ENCODE data around the gene NDUFAF8. TPM values are rescaled to one million over a fixed set of nuclear protein-coding genes. Genes with fewer than 3 reads are reported as not detected.

The NDUFAF8 gene
- total RNA-seq, 1 experiment from 2014 or later = 65.0 TPM

- H3K4me1 Mint-ChIP-seq (ENCODE audit: low read depth, unreplicated experiment) = no peaks in the 10 kb centered on the region
- CTCF ChIA-PET = interaction anchor here (0.7 kb wide), 1 partner anchor 15 kb away, joined by 3 read pairs; no protein-coding TSS in a partner anchor
- Histone ChIP-seq H3K4me1 (no peaks in the 10 kb centered on the region), H3K4me3 (ENCODE audit: low read depth, low read length) (no peak overlapping the region), H3K27me3 (replicated peaks; ENCODE audit: control insufficient read depth, insufficient read depth, low read length) (no peaks in the 10 kb centered on the region), H3K36me3 (ENCODE audit: control insufficient read depth, insufficient read depth, low read length) (peaks cover 5% of the 10 kb centered on the region), H3K9me3 (no peaks in the 10 kb centered on the region)
- POLR2A ChIA-PET = no interaction called here
- H3K27ac Mint-ChIP-seq (ENCODE audit: unreplicated experiment) = no peak overlapping the region
- TF ChIP-seq, protein P1, sequence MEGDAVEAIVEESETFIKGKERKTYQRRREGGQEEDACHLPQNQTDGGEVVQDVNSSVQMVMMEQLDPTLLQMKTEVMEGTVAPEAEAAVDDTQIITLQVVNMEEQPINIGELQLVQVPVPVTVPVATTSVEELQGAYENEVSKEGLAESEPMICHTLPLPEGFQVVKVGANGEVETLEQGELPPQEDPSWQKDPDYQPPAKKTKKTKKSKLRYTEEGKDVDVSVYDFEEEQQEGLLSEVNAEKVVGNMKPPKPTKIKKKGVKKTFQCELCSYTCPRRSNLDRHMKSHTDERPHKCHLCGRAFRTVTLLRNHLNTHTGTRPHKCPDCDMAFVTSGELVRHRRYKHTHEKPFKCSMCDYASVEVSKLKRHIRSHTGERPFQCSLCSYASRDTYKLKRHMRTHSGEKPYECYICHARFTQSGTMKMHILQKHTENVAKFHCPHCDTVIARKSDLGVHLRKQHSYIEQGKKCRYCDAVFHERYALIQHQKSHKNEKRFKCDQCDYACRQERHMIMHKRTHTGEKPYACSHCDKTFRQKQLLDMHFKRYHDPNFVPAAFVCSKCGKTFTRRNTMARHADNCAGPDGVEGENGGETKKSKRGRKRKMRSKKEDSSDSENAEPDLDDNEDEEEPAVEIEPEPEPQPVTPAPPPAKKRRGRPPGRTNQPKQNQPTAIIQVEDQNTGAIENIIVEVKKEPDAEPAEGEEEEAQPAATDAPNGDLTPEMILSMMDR (IDR thresholded peaks at IDR 0.05; ENCODE audit: insufficient read depth in 1 of 2, low read depth in 1 of 2, low read length in 1 of 2, severe bottlenecking in 1 of 2, unreplicated experiment in 1 of 2) = no peak
- no peaks in the 10 kb centered on the region for H3K27me3 Mint-ChIP-seq (ENCODE audit: insufficient read depth, unreplicated experiment)
- peaks cover 20% of the 10 kb centered on the region for H3K36me3 Mint-ChIP-seq (ENCODE audit: insufficient read depth, unreplicated experiment)
- no peak for DNase-seq
- no peak overlapping the region for H3K4me3 Mint-ChIP-seq (ENCODE audit: unreplicated experiment)
- H3K9me3 Mint-ChIP-seq (ENCODE audit: unreplicated experiment) = no peaks in the 10 kb centered on the region
- no TSS peak for BruUV-seq (replicated peaks)
- intact Hi-C loops (cut with micrococcal nuclease; ENCODE audit: unreplicated experiment) = no loop called here
These were observed 21.5 kb downstream of the NDUFAF8 start for GRCh38 chr17:81260641-81261040.

GRCh38 chr17:81261096-81261495 is 22.0 kb downstream of the NDUFAF8 start:
- peaks cover 6% of the 10 kb centered on the region for H3K36me3 ChIP-seq (ENCODE audit: control insufficient read depth, insufficient read depth, low read length)
- no peaks in the 10 kb centered on the region for H3K4me1 Mint-ChIP-seq (ENCODE audit: low read depth, unreplicated experiment)
- intact Hi-C loops (cut with micrococcal nuclease; ENCODE audit: unreplicated experiment) = no loop called here
- no peaks in the 10 kb centered on the region for H3K27me3 ChIP-seq (replicated peaks; ENCODE audit: control insufficient read depth, insufficient read depth, low read length)
- no TSS peak for BruUV-seq (replicated peaks)
- H3K27me3 Mint-ChIP-seq (ENCODE audit: insufficient read depth, unreplicated experiment) = no peaks in the 10 kb centered on the region
- H3K36me3 Mint-ChIP-seq (ENCODE audit: insufficient read depth, unreplicated experiment) = peaks cover 24% of the 10 kb centered on the region
- no peak overlapping the region for H3K4me3 ChIP-seq (ENCODE audit: low read depth, low read length)
- POLR2A ChIA-PET = no interaction called here
- H3K27ac Mint-ChIP-seq (ENCODE audit: unreplicated experiment) = no peak overlapping the region
- DNase-seq = no peak
- H3K9me3 ChIP-seq = no peaks in the 10 kb centered on the region
- H3K4me1 ChIP-seq = no peaks in the 10 kb centered on the region
- TF ChIP-seq, protein P1 (IDR thresholded peaks at IDR 0.05; ENCODE audit: insufficient read depth in 1 of 2, low read depth in 1 of 2, low read length in 1 of 2, severe bottlenecking in 1 of 2, unreplicated experiment in 1 of 2) = no peak
- H3K4me3 Mint-ChIP-seq (ENCODE audit: unreplicated experiment) = no peak overlapping the region
- no peaks in the 10 kb centered on the region for H3K9me3 Mint-ChIP-seq (ENCODE audit: unreplicated experiment)
- CTCF ChIA-PET = interaction anchor here (0.7 kb wide), 1 partner anchor 14 kb away, joined by 3 read pairs; no protein-coding TSS in a partner anchor

DNA sequence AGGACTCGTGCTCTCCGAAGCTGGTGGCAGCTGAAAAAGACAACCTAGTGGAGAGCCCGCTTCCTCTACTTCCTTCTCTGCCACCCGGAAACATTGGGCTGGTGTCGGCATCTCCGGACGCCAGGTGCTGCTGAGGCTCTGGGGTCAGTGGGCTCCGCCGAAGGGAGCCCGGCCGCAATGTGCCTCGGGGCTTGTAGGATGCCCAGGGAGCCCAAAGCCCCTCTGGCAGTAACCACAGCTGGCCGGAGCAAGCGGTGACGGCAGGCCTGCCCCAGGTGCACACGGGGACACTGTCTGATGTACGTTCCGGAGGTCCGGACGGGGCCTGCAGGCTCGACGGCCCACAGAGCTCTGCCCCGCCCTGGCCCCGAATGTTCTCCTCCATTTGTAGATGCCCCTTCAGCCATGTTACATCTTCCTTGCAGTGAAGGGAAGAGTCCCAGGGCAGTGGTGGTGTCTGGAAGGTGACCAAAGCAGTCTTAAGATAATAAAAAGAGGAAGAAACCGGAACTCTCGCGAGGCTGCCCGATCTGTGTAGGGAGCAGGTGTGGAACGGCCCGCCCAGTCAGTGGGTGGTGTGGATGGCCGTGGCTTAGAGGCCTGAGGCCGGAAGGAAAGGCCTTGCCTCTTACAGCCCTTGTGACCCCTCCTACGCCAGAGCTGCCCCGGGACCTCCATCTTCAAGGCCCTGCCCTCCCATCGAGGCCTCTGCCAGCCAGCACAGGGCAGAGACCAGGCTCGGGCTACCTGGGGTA is 22.6 kb downstream of the NDUFAF8 start:
- peaks cover 6% of the 10 kb centered on the region for H3K36me3 ChIP-seq (ENCODE audit: control insufficient read depth, insufficient read depth, low read length)
- intact Hi-C loops (cut with micrococcal nuclease; ENCODE audit: unreplicated experiment) = no loop called here
- no peak for DNase-seq
- Mint-ChIP-seq H3K4me3 (ENCODE audit: unreplicated experiment) (no peak overlapping the region), H3K27ac (ENCODE audit: unreplicated experiment) (no peak overlapping the region), H3K36me3 (ENCODE audit: insufficient read depth, unreplicated experiment) (peaks cover 28% of the 10 kb centered on the region), H3K27me3 (ENCODE audit: insufficient read depth, unreplicated experiment) (no peaks in the 10 kb centered on the region), H3K4me1 (ENCODE audit: low read depth, unreplicated experiment) (no peaks in the 10 kb centered on the region), H3K9me3 (ENCODE audit: unreplicated experiment) (no peaks in the 10 kb centered on the region)
- POLR2A ChIA-PET = no interaction called here
- no peaks in the 10 kb centered on the region for H3K9me3 ChIP-seq
- H3K4me3 ChIP-seq (ENCODE audit: low read depth, low read length) = no peak overlapping the region
- TF ChIP-seq, protein P1 (IDR thresholded peaks at IDR 0.05; ENCODE audit: insufficient read depth in 1 of 2, low read depth in 1 of 2, low read length in 1 of 2, severe bottlenecking in 1 of 2, unreplicated experiment in 1 of 2) = no peak
- H3K27me3 ChIP-seq (replicated peaks; ENCODE audit: control insufficient read depth, insufficient read depth, low read length) = no peaks in the 10 kb centered on the region
- H3K4me1 ChIP-seq = no peaks in the 10 kb centered on the region
- CTCF ChIA-PET = no interaction called here
- no TSS peak for BruUV-seq (replicated peaks)
